ENCODE measurements around the gene GRAMD2B. TPM values are rescaled to one million over a fixed set of nuclear protein-coding genes. Genes with fewer than 3 reads are reported as not detected.
"Not testable (repeated sequence)": the region's sequence is repeated elsewhere in the genome, so short reads cannot be mapped to it uniquely, and the experiment has no call there.

Gene GRAMD2B
- total RNA-seq, 1 experiment from 2014 or later, result 4.8 TPM

- no peak for DNase-seq (ENCODE audit: low spot score)
Measured at GRCh38 chr5:126513302-126513701, 90.1 kb downstream of the GRAMD2B start.

- DNase-seq (ENCODE audit: low spot score), result no peak
Measured at GRCh38 chr5:126513703-126514102, 90.5 kb downstream of the GRAMD2B start.

GRCh38 chr5:126514131-126514557 is 90.9 kb downstream of the GRAMD2B start:
- no peak for DNase-seq (ENCODE audit: low spot score)

GRCh38 chr5:126514558-126515141 is 91.4 kb downstream of the GRAMD2B start:
- no peak for DNase-seq (ENCODE audit: low spot score)

GRCh38 chr5:126515337-126515736 is 92.1 kb downstream of the GRAMD2B start:
- DNase-seq (ENCODE audit: low spot score), result no peak

DNA sequence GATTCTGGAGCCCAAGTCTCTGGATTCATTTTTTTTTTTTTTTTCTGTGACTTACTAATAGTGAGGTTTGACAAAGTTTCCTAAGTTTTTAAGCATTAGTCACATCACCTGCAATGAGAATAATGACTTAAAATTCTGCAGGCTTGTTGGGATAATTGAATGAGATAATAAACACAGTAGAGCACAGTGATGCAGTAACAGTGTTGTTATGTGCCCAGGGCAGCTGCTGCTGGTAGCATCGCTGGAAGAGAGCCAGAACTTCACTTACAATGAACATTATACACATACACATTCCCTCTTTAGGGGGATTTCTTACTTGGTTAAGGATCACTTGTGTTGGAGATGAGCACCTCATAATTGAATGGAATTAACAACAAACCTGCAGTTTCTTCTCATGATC is 92.9 kb downstream of the GRAMD2B start:
- DNase-seq (ENCODE audit: low spot score), result peak; percentile 23

DNA sequence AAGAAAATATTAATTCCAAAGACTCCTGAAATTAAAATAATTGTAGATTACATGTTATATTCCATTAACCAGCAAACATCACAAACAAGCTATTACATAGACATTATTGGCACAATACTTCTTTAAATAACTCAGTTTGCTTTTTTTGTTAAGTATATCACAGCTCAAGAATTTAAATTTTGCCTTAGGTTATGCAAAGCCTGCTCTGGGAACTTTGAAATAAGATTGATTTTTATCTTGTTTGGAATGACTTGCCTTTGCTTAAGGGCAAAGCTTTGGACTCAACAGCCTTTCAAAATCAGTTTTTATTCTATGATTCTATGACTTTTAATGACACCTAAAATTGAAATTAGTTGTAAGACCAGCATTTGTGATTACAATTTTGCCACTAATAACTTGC is 93.6 kb downstream of the GRAMD2B start:
- DNase-seq (ENCODE audit: low spot score), result no peak

- DNase-seq (ENCODE audit: low spot score), result not testable (repeated sequence)
Measured at GRCh38 chr5:126519223-126519622, 96.0 kb downstream of the GRAMD2B start.

- no peak for DNase-seq (ENCODE audit: low spot score)
Measured at GRCh38 chr5:126519637-126520592, 96.7 kb downstream of the GRAMD2B start.

DNA sequence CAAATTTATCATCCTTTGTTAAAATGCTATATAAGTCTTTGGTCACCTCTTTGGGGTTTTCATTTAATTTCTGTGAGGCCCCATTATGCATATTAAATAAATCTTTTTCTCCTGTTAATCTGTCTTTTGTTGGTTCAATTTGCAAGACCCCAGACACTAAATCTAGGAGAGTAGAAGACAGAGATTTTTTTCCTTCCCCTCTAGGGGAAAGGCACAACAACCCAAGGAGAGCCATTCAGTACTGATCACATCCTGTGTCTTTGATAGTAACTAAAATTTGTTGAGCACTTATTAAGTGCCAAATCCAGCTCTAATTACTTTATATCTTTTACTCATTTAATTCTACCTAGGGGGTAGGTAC is 97.4 kb downstream of the GRAMD2B start:
- DNase-seq (ENCODE audit: low spot score), result no peak

DNA sequence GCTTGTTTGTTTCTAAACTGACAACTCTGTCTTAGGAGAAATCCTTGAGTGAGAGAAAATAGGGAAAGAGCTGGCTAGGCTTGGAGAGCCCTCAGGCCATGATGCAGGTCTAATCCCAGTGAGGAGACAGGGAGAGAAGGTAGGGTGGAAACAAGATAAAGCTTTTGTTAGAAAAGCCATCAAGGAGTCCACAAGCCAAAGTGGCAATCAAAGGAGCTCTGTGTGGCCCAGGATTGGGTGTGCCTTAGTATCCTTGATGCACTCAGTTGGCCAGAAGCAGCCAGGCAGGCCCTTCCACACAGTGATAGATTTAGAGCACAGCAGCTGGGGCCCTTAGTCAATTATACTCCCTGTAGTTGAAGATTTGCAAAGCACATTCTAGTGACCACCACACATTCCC is 97.9 kb downstream of the GRAMD2B start:
- DNase-seq (ENCODE audit: low spot score), result no peak

- DNase-seq (ENCODE audit: low spot score), result no peak
Measured at GRCh38 chr5:126523818-126524510, 100.8 kb downstream of the GRAMD2B start.

GRCh38 chr5:126525630-126526245 is 102.5 kb downstream of the GRAMD2B start:
- no peak for DNase-seq (ENCODE audit: low spot score)

GRCh38 chr5:126526493-126526892 is 103.3 kb downstream of the GRAMD2B start:
- no peak for DNase-seq (ENCODE audit: low spot score)

- no peak for DNase-seq (ENCODE audit: low spot score)
Measured at GRCh38 chr5:126527158-126527557, 103.9 kb downstream of the GRAMD2B start.

- no peak for DNase-seq (ENCODE audit: low spot score)
Measured at GRCh38 chr5:126527892-126528291, 104.7 kb downstream of the GRAMD2B start.

GRCh38 chr5:126531543-126532120 is 108.4 kb downstream of the GRAMD2B start:
- DNase-seq (ENCODE audit: low spot score), result no peak

DNA sequence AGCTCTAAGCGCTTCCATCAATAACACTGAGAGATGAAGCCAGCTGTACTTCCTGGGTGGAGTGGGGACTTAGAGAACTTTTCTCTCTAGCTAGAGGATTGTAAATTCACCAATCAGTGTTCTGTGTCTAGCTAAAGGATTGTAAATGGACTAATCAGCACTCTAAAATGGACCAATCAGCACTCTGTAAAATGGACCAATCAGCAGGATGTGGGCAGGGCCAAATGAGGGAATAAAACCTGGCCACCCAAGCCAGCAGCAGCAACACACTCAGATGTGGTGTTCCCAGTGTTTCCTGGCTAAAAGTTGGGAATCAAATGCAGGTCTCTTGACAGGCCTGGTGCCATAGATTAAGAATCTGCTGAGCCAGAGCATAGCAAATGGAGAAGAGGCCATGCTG is 111.3 kb downstream of the GRAMD2B start:
- DNase-seq (ENCODE audit: low spot score), result no peak

- no peak for DNase-seq (ENCODE audit: low spot score)
Measured at GRCh38 chr5:126535856-126536545, 112.8 kb downstream of the GRAMD2B start.

DNA sequence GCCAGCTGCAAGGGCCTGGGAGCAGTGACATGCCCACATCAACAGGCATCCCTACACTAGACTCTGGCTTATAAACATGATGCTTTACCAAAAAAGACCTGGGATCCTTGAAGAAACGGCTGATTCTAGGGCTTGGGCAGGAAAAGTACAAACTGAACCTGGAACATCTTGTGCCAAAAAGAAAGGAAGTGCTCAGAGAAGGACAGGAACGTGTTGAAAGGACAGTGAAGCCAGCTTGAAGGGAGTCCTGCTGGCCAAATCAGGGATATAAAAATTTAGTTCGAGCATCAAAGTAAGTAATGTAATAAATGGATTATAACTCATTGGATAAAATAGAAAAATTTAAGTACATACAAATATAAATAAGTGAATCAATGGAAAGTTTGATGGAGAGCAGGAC is 113.7 kb downstream of the GRAMD2B start:
- no peak for DNase-seq (ENCODE audit: low spot score)

- DNase-seq (ENCODE audit: low spot score), result no peak
Measured at GRCh38 chr5:126538579-126538978, 115.4 kb downstream of the GRAMD2B start.
